ENCODE measurements around the gene ZNF529.

ZNF529 gene

GRCh38 chr19:36508325-36508724 is 64.8 kb downstream of the ZNF529 start:
- DNase-seq, result no peak

- no peak for DNase-seq
Measured at GRCh38 chr19:36501973-36502372, 71.1 kb downstream of the ZNF529 start.

- DNase-seq, result no peak
Measured at GRCh38 chr19:36497001-36497400, 76.1 kb downstream of the ZNF529 start.
